ENCODE results near the gene HIPK3.

- TF ChIP-seq CTCF (conservative IDR thresholded peaks at IDR 0.05) (no peak), EZH2 (IDR thresholded peaks at IDR 0.05; ENCODE audit: low read depth) (no peak)
Measured at GRCh38 chr11:33358150-33358831, 101.1 kb downstream of the HIPK3 start.
